DOHH2 (cell line): ENCODE measurements around the gene CD1E.

ENCODE experiments used
- CTCF ChIP-seq: fragments of 200-600 bp; sonication (generic); IDR thresholded peaks from one replicate; pipeline ENCODE4 v1.5.1; 2014; ENCODE audit warnings: antibody characterized with exemption, mild to moderate bottlenecking, low read depth, low read length; ENCODE audit not compliant: poor library complexity, severe bottlenecking
- EZH2phosphoT487 ChIP-seq: fragments of 200-600 bp; sonication (generic); IDR thresholded peaks from 2 replicates; pipeline ENCODE4 v1.6.1; 2017; ENCODE audit warnings: borderline replicate concordance, mild to moderate bottlenecking, antibody characterized with exemption, low read length, moderate library complexity, mixed read lengths

GRCh38 chr1:158331106-158331425 is 22.6 kb upstream of the CD1E start:
- TF ChIP-seq CTCF (no peak), EZH2phosphoT487 (no peak)
